ENCODE measurements around the gene CEACAM7.
"Not testable (repeated sequence)": the region's sequence is repeated elsewhere in the genome, so short reads cannot be mapped to it uniquely, and the experiment has no call there.

CEACAM7 gene

GRCh38 chr19:41688098-41688497, at the start of gene CEACAM7:
Gene CEACAM7, minus strand, starts transcription at chr19:41688270. Its CDS starts 105 bp downstream, at chr19:41688165.
- DNase-seq, result no peak

DNA sequence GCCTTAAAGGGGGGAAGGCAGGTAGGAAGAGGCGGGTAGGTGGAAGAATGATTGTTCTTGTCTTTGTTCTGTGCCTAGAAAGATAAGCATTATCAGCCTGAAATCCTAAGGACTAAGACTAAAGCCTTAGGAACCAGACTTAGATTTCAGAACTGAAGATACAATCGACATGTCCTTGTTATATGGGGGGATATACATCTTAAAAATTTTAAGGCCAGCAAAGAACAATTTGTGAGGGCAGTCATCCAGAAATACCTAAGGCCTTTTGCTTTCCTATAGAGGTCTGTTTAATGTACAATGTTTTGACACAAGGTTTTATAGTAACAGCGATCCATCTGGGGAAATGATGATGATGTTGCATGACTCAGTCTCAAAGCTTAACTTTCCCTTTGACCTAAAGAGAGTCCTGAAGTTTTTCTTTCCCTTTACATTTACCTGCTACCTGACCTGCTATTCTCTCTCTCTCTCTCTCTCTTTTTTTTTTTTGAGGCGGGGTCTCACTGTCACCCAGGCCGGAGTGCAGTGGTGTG, 47.1 kb upstream of the CEACAM7 start:
- no peak for DNase-seq

DNA sequence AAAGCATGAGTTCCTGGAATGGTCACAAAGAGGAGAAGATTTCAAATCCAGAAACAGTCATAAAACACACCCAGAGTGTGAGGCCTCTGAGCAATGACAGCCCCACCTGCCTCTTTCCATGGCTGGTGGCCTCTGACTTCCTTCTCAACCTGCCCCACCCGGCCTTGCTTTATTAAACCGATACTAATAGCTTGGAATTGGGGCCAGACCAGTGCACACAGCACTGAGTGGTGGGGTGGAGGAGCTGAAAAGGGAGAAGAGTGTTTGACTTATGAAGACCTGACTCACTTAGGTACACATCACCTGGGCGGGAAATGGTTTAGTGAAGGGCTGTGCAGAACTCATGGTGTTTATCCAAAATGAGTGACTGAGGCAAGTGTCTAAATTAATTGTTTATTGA, 46.5 kb upstream of the CEACAM7 start:
- DNase-seq, result no peak

GRCh38 chr19:41734156-41734555, 46.1 kb upstream of the CEACAM7 start:
- no peak for DNase-seq

GRCh38 chr19:41726493-41726892, 38.4 kb upstream of the CEACAM7 start:
- DNase-seq, result no peak

DNA sequence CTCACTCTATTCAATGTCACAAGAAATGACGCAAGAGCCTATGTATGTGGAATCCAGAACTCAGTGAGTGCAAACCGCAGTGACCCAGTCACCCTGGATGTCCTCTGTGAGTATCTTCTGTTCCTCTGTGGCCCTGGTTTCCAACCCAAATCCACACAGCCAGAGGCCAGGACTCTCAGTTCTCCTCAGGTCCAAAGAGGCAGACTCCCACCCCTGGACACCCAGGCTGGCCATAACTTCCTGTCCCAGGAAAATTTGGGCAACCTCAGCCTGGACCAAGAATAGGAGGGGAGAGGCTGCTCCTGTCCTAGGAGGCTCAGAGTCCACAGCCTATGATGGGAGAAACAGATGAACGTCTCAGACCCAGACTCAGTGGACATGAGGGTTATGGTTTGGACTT, 32.0 kb upstream of the CEACAM7 start:
- no peak for DNase-seq

DNA sequence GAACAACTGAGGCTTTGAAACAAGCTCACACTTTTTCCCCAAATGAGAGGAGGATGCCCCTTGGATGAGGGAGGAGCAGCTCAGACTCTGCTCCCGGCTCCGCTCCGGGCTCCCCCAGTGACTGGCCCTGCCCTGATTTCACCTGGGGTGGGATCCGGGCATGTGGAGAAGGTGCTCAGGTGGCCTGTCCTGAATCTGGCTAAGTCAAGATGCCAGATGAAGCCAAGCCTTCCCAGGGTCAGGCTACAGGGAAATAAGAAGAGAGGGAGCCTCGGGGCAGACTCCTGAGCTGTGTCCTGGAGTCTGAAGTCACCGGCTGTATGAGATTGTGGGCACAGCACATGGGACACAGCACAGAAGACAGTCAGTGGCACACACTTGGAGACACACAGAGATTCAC, 30.7 kb upstream of the CEACAM7 start:
- no peak for DNase-seq

GRCh38 chr19:41714598-41714997, 26.5 kb upstream of the CEACAM7 start:
- no peak for DNase-seq

GRCh38 chr19:41711376-41712261, 23.5 kb upstream of the CEACAM7 start:
- no peak for DNase-seq

- no peak for DNase-seq
Measured at GRCh38 chr19:41709951-41710645, 22.0 kb upstream of the CEACAM7 start.

DNA sequence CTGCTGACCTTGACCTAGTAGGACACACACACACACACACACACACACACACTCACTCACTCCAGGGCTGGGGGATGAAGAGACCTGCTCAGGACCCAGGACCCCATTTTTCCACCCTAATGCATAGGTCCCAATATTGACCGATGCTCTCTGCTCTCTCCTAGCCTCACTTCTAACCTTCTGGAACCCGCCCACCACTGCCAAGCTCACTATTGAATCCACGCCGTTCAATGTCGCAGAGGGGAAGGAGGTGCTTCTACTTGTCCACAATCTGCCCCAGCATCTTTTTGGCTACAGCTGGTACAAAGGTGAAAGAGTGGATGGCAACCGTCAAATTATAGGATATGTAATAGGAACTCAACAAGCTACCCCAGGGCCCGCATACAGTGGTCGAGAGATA, 21.4 kb upstream of the CEACAM7 start:
- DNase-seq, result not testable (repeated sequence)

GRCh38 chr19:41708481-41708880, 20.4 kb upstream of the CEACAM7 start, which contains the start of gene CEACAM5:
Gene CEACAM5, plus strand, starts transcription at chr19:41708626. Its CDS starts 106 bp downstream, at chr19:41708732.
- no peak for DNase-seq

- DNase-seq, result no peak
Measured at GRCh38 chr19:41707871-41708371, 19.9 kb upstream of the CEACAM7 start.

GRCh38 chr19:41707502-41707812, 19.4 kb upstream of the CEACAM7 start:
- no peak for DNase-seq

GRCh38 chr19:41706741-41707501, 18.9 kb upstream of the CEACAM7 start:
- DNase-seq, result peak; percentile 67

DNA sequence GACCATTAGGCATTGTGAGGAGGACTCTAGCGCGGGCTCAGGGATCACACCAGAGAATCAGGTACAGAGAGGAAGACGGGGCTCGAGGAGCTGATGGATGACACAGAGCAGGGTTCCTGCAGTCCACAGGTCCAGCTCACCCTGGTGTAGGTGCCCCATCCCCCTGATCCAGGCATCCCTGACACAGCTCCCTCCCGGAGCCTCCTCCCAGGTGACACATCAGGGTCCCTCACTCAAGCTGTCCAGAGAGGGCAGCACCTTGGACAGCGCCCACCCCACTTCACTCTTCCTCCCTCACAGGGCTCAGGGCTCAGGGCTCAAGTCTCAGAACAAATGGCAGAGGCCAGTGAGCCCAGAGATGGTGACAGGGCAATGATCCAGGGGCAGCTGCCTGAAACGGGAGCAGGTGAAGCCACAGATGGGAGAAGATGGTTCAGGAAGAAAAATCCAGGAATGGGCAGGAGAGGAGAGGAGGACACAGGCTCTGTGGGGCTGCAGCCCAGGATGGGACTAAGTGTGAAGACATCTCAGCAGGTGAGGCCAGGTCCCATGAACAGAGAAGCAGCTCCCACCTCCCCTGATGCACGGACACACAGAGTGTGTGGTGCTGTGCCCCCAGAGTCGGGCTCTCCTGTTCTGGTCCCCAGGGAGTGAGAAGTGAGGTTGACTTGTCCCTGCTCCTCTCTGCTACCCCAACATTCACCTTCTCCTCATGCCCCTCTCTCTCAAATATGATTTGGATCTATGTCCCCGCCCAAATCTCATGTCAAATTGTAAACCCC, 17.5 kb upstream of the CEACAM7 start:
- peak; percentile 24 for DNase-seq

DNA sequence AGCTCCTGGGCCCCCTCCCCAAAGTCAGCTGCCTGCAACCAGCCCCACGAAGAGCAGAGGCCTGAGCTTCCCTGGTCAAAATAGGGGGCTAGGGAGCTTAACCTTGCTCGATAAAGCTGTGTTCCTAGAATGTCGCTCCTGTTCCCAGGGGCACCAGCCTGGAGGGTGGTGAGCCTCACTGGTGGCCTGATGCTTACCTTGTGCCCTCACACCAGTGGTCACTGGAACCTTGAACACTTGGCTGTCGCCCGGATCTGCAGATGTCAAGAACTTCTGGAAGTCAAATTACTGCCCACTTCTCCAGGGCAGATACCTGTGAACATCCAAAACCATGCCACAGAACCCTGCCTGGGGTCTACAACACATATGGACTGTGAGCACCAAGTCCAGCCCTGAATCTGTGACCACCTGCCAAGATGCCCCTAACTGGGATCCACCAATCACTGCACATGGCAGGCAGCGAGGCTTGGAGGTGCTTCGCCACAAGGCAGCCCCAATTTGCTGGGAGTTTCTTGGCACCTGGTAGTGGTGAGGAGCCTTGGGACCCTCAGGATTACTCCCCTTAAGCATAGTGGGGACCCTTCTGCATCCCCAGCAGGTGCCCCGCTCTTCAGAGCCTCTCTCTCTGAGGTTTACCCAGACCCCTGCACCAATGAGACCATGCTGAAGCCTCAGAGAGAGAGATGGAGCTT, 15.7 kb upstream of the CEACAM7 start:
- no peak for DNase-seq

DNA sequence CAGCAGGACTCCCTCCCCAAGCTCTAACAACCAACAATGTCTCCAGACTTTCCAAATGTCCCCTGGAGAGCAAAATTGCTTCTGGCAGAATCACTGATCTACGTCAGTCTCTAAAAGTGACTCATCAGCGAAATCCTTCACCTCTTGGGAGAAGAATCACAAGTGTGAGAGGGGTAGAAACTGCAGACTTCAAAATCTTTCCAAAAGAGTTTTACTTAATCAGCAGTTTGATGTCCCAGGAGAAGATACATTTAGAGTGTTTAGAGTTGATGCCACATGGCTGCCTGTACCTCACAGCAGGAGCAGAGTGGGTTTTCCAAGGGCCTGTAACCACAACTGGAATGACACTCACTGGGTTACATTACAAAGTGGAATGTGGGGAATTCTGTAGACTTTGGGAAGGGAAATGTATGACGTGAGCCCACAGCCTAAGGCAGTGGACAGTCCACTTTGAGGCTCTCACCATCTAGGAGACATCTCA, 14.1 kb upstream of the CEACAM7 start:
- DNase-seq, result no peak

DNA sequence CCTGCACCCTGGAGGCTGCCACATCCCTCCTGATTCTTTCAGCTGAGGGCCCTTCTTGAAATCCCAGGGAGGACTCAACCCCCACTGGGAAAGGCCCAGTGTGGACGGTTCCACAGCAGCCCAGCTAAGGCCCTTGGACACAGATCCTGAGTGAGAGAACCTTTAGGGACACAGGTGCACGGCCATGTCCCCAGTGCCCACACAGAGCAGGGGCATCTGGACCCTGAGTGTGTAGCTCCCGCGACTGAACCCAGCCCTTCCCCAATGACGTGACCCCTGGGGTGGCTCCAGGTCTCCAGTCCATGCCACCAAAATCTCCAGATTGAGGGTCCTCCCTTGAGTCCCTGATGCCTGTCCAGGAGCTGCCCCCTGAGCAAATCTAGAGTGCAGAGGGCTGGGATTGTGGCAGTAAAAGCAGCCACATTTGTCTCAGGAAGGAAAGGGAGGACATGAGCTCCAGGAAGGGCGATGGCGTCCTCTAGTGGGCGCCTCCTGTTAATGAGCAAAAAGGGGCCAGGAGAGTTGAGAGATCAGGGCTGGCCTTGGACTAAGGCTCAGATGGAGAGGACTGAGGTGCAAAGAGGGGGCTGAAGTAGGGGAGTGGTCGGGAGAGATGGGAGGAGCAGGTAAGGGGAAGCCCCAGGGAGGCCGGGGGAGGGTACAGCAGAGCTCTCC, 13.5 kb upstream of the CEACAM7 start:
- DNase-seq, result no peak

DNA sequence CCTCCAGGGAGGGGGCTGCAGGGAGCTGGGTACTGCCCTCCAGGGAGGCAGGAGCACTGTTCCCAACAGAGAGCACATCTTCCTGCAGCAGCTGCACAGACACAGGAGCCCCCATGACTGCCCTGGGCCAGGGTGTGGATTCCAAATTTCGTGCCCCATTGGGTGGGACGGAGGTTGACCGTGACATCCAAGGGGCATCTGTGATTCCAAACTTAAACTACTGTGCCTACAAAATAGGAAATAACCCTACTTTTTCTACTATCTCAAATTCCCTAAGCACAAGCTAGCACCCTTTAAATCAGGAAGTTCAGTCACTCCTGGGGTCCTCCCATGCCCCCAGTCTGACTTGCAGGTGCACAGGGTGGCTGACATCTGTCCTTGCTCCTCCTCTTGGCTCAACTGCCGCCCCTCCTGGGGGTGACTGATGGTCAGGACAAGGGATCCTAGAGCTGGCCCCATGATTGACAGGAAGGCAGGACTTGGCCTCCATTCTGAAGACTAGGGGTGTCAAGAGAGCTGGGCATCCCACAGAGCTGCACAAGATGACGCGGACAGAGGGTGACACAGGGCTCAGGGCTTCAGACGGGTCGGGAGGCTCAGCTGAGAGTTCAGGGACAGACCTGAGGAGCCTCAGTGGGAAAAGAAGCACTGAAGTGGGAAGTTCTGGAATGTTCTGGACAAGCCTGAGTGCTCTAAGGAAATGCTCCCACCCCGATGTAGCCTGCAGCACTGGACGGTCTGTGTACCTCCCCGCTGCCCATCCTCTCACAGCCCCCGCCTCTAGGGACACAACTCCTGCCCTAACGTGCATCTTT, 12.5 kb upstream of the CEACAM7 start:
- DNase-seq, result no peak
